ENCODE results near the gene CFAP410.

- no peak for TF ChIP-seq CTCF (IDR thresholded peaks at IDR 0.05; ENCODE audit: insufficient read depth, low read length)
- TF ChIP-seq POLR2AphosphoS5 (IDR thresholded peaks at IDR 0.05; ENCODE audit: low read depth), result no peak
- no peak for TF ChIP-seq GABPA (IDR thresholded peaks at IDR 0.05; ENCODE audit: low read depth)
- no peak for TF ChIP-seq REST (IDR thresholded peaks at IDR 0.05; ENCODE audit: insufficient replicate concordance, low read depth)
- TF ChIP-seq SPI1 (IDR thresholded peaks at IDR 0.05; ENCODE audit: borderline replicate concordance, low read depth), result no peak
Observed at GRCh38 chr21:44351535-44352252, 12.5 kb upstream of the CFAP410 start.

Measured in HL-60 (cell line).